PC-3 (cell line): Measurements from ENCODE around the gene SHLD1. TPM values are rescaled to one million over a fixed set of nuclear protein-coding genes. Genes with fewer than 3 reads are reported as not detected.

Source experiments
- ATAC-seq: fragments of 200-7000 bp; cut with Tn5 transposase; 2 replicates; pipeline ENCODE4 v1.9.1; 2020; ENCODE audit warnings: mild to moderate bottlenecking, moderate library complexity
- BruUV-seq: library from RNA; stranded (reverse); fragments of 400-500 nt; replicated peaks from 2 replicates; lab custom pipeline; 2021; lab: Mats Ljungman, UMichigan
- CTCF ChIA-PET: fragments of 300-600 bp; sonication (Branson Sonifier 250); formaldehyde crosslinking; loops from one replicate; lab custom pipeline; 2022; ENCODE audit warnings: antibody characterized with exemption; lab: Charles Lee
- POLR2A ChIA-PET: fragments of 300-600 bp; sonication (Branson Sonifier 250); formaldehyde crosslinking; loops from one replicate; lab custom pipeline; 2022; ENCODE audit warnings: antibody characterized with exemption; ENCODE audit not compliant: unreplicated experiment; lab: Charles Lee
- DNase-seq: peaks from one replicate; pipeline ENCODE4 v3.0.0-alpha.2; 2015
- H2AFZ ChIP-seq: fragments of 300-600 bp; sonication (generic); 2 replicates; pipeline ENCODE4 v1.6.0; 2016; ENCODE audit warnings: antibody characterized with exemption, low read length
- H3F3A ChIP-seq: fragments of 300-600 bp; sonication (generic); one replicate; pipeline ENCODE4 v1.6.0; 2017; ENCODE audit warnings: antibody characterized with exemption, low read length, control low read depth, mild to moderate bottlenecking; ENCODE audit not compliant: unreplicated experiment
- H3K27ac ChIP-seq: fragments of 300-600 bp; sonication (generic); 2 replicates; pipeline ENCODE4 v1.5.1; 2016; ENCODE audit warnings: mild to moderate bottlenecking, low read length
- H3K27me3 ChIP-seq: fragments of 300-600 bp; sonication (generic); 2 replicates; pipeline ENCODE4 v1.6.1; 2016; ENCODE audit warnings: low read length, mixed read lengths
- H3K36me3 ChIP-seq: fragments of 300-600 bp; sonication (generic); 2 replicates; pipeline ENCODE4 v1.6.1; 2016; ENCODE audit warnings: low read depth, mixed run types, low read length, mixed read lengths
- H3K4me1 ChIP-seq: fragments of 300-600 bp; sonication (generic); 2 replicates; pipeline ENCODE4 v1.5.1; 2016; ENCODE audit warnings: low read length; ENCODE audit not compliant: insufficient read depth
- H3K4me2 ChIP-seq: fragments of 300-600 bp; sonication (generic); 2 replicates; pipeline ENCODE4 v1.6.0; 2016; ENCODE audit warnings: low read length
- H3K4me3 ChIP-seq: fragments of 300-600 bp; sonication (generic); 2 replicates; pipeline ENCODE4 v1.5.1; 2016; ENCODE audit warnings: mild to moderate bottlenecking, low read length, mixed read lengths
- H3K79me2 ChIP-seq: fragments of 300-600 bp; sonication (generic); 2 replicates; pipeline ENCODE4 v1.6.1; 2017; ENCODE audit warnings: low read length, mixed read lengths
- H3K9ac ChIP-seq: fragments of 300-600 bp; sonication (generic); 2 replicates; pipeline ENCODE4 v1.6.0; 2016; ENCODE audit warnings: mild to moderate bottlenecking, low read length
- H3K9me2 ChIP-seq: fragments of 300-600 bp; sonication (generic); replicated peaks from 2 replicates; pipeline ENCODE4 v1.6.1; 2016; ENCODE audit warnings: mixed run types, low read length, mixed read lengths
- H3K9me3 ChIP-seq: fragments of 300-600 bp; sonication (generic); 2 replicates; pipeline ENCODE4 v1.6.1; 2016; ENCODE audit warnings: low read length, mixed read lengths
- H4K20me1 ChIP-seq: fragments of 300-600 bp; sonication (generic); 2 replicates; pipeline ENCODE4 v1.6.1; 2016; ENCODE audit warnings: low read length, mixed read lengths
- CTCF ChIP-seq: fragments of 300-600 bp; sonication (generic); conservative IDR thresholded peaks from 2 replicates; pipeline ENCODE4 v1.5.1; 2017; ENCODE audit warnings: antibody characterized with exemption, low read depth, mild to moderate bottlenecking, low read length
- EZH2 ChIP-seq: fragments of 300-600 bp; sonication (generic); IDR thresholded peaks from one replicate; pipeline ENCODE4 v1.6.1; 2017; ENCODE audit warnings: antibody characterized with exemption, mild to moderate bottlenecking, low read length; ENCODE audit not compliant: unreplicated experiment
- EZH2phosphoT487 ChIP-seq: fragments of 300-600 bp; sonication (generic); IDR thresholded peaks from 2 replicates; pipeline ENCODE4 v1.6.1; 2018; ENCODE audit warnings: mild to moderate bottlenecking, antibody characterized with exemption, low read length, borderline replicate concordance
- intact Hi-C: fragments of 100-400 bp; cut with micrococcal nuclease; formaldehyde crosslinking; loops from 2 replicates; pipeline ENCODE4 v1.9.0; 2023
- total RNA-seq: library from RNA; depleted of rRNA; stranded (reverse); fragments of >200 nt; gene quantifications from 2 replicates; pipeline ENCODE4 v1.2.3, GENCODE V29; 2014

Gene SHLD1
- total RNA-seq, 1 experiment from 2014 or later: 3.4 TPM

- H3K27ac ChIP-seq: no peak overlapping the region
- H3F3A ChIP-seq: no peaks in the 10 kb centered on the region
- H4K20me1 ChIP-seq: no peaks in the 10 kb centered on the region
- ATAC-seq: no peak
- no peak overlapping the region for H3K4me3 ChIP-seq
- ChIA-PET POLR2A (no interaction called here), CTCF (no interaction called here)
- H3K4me2 ChIP-seq: no peak overlapping the region
- H3K79me2 ChIP-seq: no peaks in the 10 kb centered on the region
- TF ChIP-seq CTCF (no peak), EZH2 (no peak), EZH2phosphoT487 (no peak)
- no peak overlapping the region for H3K9ac ChIP-seq
- H3K27me3 ChIP-seq: no peaks in the 10 kb centered on the region
- intact Hi-C loops: no loop called here
- BruUV-seq: no TSS peak
- H3K36me3 ChIP-seq: no peaks in the 10 kb centered on the region
- no peak overlapping the region for H2AFZ ChIP-seq
- H3K4me1 ChIP-seq: peaks cover 21% of the 10 kb centered on the region
- no peak for DNase-seq
- no peaks in the 10 kb centered on the region for H3K9me3 ChIP-seq
- H3K9me2 ChIP-seq: no peaks in the 10 kb centered on the region
Measured at GRCh38 chr20:5741089-5741488, 9.1 kb upstream of the SHLD1 start.

- H3K36me3 ChIP-seq: no peaks in the 10 kb centered on the region
- peaks cover 2% of the 10 kb centered on the region for H3F3A ChIP-seq
- TF ChIP-seq EZH2phosphoT487 (no peak), CTCF (no peak), EZH2 (no peak)
- H2AFZ ChIP-seq: no peak overlapping the region
- H3K27ac ChIP-seq: no peak overlapping the region
- ChIA-PET POLR2A (interaction anchor here (0.6 kb wide), 1 partner anchor 131 kb away, joined by 3 read pairs; no protein-coding TSS in a partner anchor), CTCF (no interaction called here)
- no peaks in the 10 kb centered on the region for H3K79me2 ChIP-seq
- intact Hi-C loops: no loop called here
- no peak overlapping the region for H3K9ac ChIP-seq
- H3K9me3 ChIP-seq: no peaks in the 10 kb centered on the region
- no peak overlapping the region for H3K4me2 ChIP-seq
- H3K4me1 ChIP-seq: peaks cover 12% of the 10 kb centered on the region
- no peak overlapping the region for H3K4me3 ChIP-seq
- DNase-seq (no peak), ATAC-seq (no peak)
- H3K9me2 ChIP-seq: no peaks in the 10 kb centered on the region
- no peaks in the 10 kb centered on the region for H4K20me1 ChIP-seq
- no TSS peak for BruUV-seq
- no peaks in the 10 kb centered on the region for H3K27me3 ChIP-seq
Measured at GRCh38 chr20:5742041-5742440, 8.2 kb upstream of the SHLD1 start.

GRCh38 chr20:5745416-5746030, 4.7 kb upstream of the SHLD1 start:
- intact Hi-C loops: no loop called here

More at GRCh38 chr20:5745416-5746030, 4.7 kb upstream of the SHLD1 start:
- Histone ChIP-seq H3K36me3 (no peaks in the 10 kb centered on the region), H3K27ac (no peak overlapping the region), H3K79me2 (no peaks in the 10 kb centered on the region), H3K9me3 (no peaks in the 10 kb centered on the region), H3K27me3 (no peaks in the 10 kb centered on the region), H3F3A (peaks cover 6% of the 10 kb centered on the region), H3K4me1 (0 out of 2 replicates have a peak, but pooled peaks cover 3% of the 10 kb centered on the region), H2AFZ (no peak overlapping the region), H4K20me1 (no peaks in the 10 kb centered on the region), H3K9me2 (no peaks in the 10 kb centered on the region), H3K4me2 (no peak overlapping the region), H3K4me3 (no peak overlapping the region), H3K9ac (no peak overlapping the region)
- TF ChIP-seq EZH2: no peak
- BruUV-seq: no TSS peak
- ATAC-seq (no peak), DNase-seq (no peak)
- ChIA-PET CTCF (no interaction called here), POLR2A (interaction anchor here (0.6 kb wide), 1 partner anchor 79 kb away, joined by 23 read pairs; no protein-coding TSS in a partner anchor)
